Trophoblast cell (in vitro differentiated cells and primary cell): Measurements from ENCODE around the gene PSMD14.

Experiments
- DNase-seq, 2 donors: peaks; one replicate each; pipeline ENCODE4 v3.0.0-alpha.2; 2016
- H2AFZ ChIP-seq: 2 replicates; pipeline ENCODE4 v1.6.1; 2013; ENCODE audit warnings: low read length, moderate library complexity, mild to moderate bottlenecking; ENCODE audit not compliant: insufficient read depth, poor library complexity
- H2AK5ac ChIP-seq: 2 replicates; pipeline ENCODE4 v1.6.1; 2013; ENCODE audit warnings: mild to moderate bottlenecking, low read length
- H2BK120ac ChIP-seq: 2 replicates; pipeline ENCODE4 v1.6.1; 2013; ENCODE audit warnings: low read length, mild to moderate bottlenecking, moderate library complexity; ENCODE audit not compliant: insufficient read depth, poor library complexity
- H2BK12ac ChIP-seq: 2 replicates; pipeline ENCODE4 v1.6.1; 2013; ENCODE audit warnings: mild to moderate bottlenecking, low read length, moderate library complexity
- H2BK5ac ChIP-seq: 2 replicates; pipeline ENCODE4 v1.6.1; 2013; ENCODE audit warnings: low read length, low read depth, moderate library complexity, mild to moderate bottlenecking; ENCODE audit not compliant: poor library complexity
- H3K14ac ChIP-seq: 2 replicates; pipeline ENCODE4 v1.6.1; 2013; ENCODE audit warnings: mild to moderate bottlenecking, low read length
- H3K18ac ChIP-seq: 2 replicates; pipeline ENCODE4 v1.6.1; 2013; ENCODE audit warnings: mild to moderate bottlenecking, low read length
- H3K23ac ChIP-seq: 2 replicates; pipeline ENCODE4 v1.6.1; 2013; ENCODE audit warnings: low read length
- H3K27ac ChIP-seq: 2 replicates; pipeline ENCODE4 v1.5.1; 2013; ENCODE audit warnings: low read depth, mild to moderate bottlenecking, inconsistent platforms, low read length, moderate library complexity
- H3K27me3 ChIP-seq: 2 replicates; pipeline ENCODE4 v1.6.1; 2013; ENCODE audit warnings: inconsistent platforms, mild to moderate bottlenecking, low read length, moderate library complexity; ENCODE audit not compliant: insufficient read depth
- H3K36me3 ChIP-seq, 2 experiments: 1 replicate in 1 of 2; 2 replicates in 1 of 2; pipeline ENCODE4 v1.6.1; 2013; ENCODE audit warnings: low read length in 2 of 2, mild to moderate bottlenecking in 2 of 2, moderate library complexity in 1 of 2; ENCODE audit not compliant: insufficient read depth in 2 of 2, control insufficient read depth in 1 of 2
- H3K4ac ChIP-seq: 2 replicates; pipeline ENCODE4 v1.6.1; 2013; ENCODE audit warnings: low read depth, mild to moderate bottlenecking, low read length, moderate library complexity
- H3K4me1 ChIP-seq, 2 experiments: 1 replicate in 1 of 2; 2 replicates in 1 of 2; pipeline ENCODE4 v1.6.1; 2013; ENCODE audit warnings: low read length in 2 of 2, mild to moderate bottlenecking in 2 of 2, moderate library complexity in 1 of 2; ENCODE audit not compliant: insufficient read depth in 2 of 2, control insufficient read depth in 1 of 2
- H3K4me2 ChIP-seq: 2 replicates; pipeline ENCODE4 v1.6.1; 2013; ENCODE audit warnings: inconsistent platforms, mild to moderate bottlenecking, low read length, moderate library complexity
- H3K4me3 ChIP-seq: 2 replicates; pipeline ENCODE4 v1.5.1; 2013; ENCODE audit warnings: mild to moderate bottlenecking, low read depth, low read length, inconsistent platforms
- H3K79me1 ChIP-seq: one replicate; pipeline ENCODE4 v1.6.1; 2013; ENCODE audit warnings: low read length
- H3K79me2 ChIP-seq: 2 replicates; pipeline ENCODE4 v1.6.1; 2013; ENCODE audit warnings: low read length, mild to moderate bottlenecking; ENCODE audit not compliant: control insufficient read depth, insufficient read depth, poor library complexity
- H3K9ac ChIP-seq: 2 replicates; pipeline ENCODE4 v1.6.1; 2013; ENCODE audit warnings: mild to moderate bottlenecking, low read length
- H3K9me3 ChIP-seq: 2 replicates; pipeline ENCODE4 v1.6.1; 2013; ENCODE audit warnings: low read depth, mild to moderate bottlenecking, control low read depth, inconsistent platforms, low read length; ENCODE audit not compliant: insufficient read depth
- H4K12ac ChIP-seq: 2 replicates; pipeline ENCODE4 v1.6.1; 2013; ENCODE audit warnings: low read depth, mild to moderate bottlenecking, low read length, moderate library complexity
- H4K8ac ChIP-seq: 2 replicates; pipeline ENCODE4 v1.6.1; 2013; ENCODE audit warnings: low read depth, mild to moderate bottlenecking, low read length, moderate library complexity
- H4K91ac ChIP-seq: one replicate; pipeline ENCODE4 v1.6.1; 2013; ENCODE audit warnings: low read depth, mild to moderate bottlenecking, low read length, moderate library complexity
- WGBS: extraction: QIAGEN DNeasy Blood & Tissue Kit; methylation state at CpG from one replicate; pipeline ENCODE4 v1.1.7; 2013; ENCODE audit warnings: missing lambda C conversion rate; ENCODE audit not compliant: insufficient read length, insufficient coverage; ENCODE audit errors: extremely low coverage; 5-methylcytosine and 5-hydroxymethylcytosine counted together

PSMD14 gene

DNA sequence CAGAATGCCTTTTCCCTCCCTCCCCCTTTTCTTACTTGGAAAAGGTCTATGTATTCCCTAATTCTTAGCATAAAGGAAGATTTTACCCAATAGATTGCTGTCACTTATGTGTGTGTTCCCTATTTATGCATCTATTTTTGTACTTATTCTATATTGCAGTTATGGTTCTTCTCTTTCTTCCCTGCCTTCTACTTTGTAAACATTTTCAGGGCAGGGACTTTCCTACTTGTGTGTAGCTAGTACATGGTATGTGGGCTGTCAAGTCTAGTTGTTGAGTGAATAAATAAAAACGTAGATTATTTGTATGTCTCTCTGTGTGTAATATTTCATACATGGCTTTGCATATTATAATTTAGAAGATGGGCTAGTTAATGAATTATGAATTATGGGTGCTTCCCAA is 45.3 kb downstream of the PSMD14 start:
- Histone ChIP-seq H3K4me3 (no peak overlapping the region), H3K4me2 (no peak overlapping the region), H2AFZ (no peak overlapping the region), H3K79me1 (no peaks in the 10 kb centered on the region), H3K36me3 (peaks cover 0 to 1% of the 10 kb centered on the region in 2 experiments), H4K8ac (no peak overlapping the region), H2BK5ac (no peak overlapping the region), H3K4ac (no peak overlapping the region), H3K4me1 (peaks cover 0 to 2% of the 10 kb centered on the region in 2 experiments), H2BK120ac (no peak overlapping the region), H3K79me2 (peaks cover 1% of the 10 kb centered on the region), H2AK5ac (no peak overlapping the region), H3K14ac (no peak overlapping the region), H3K27ac (no peak overlapping the region), H3K9ac (no peak overlapping the region), H4K91ac (no peak overlapping the region), H3K18ac (no peak overlapping the region), H3K9me3 (no peaks in the 10 kb centered on the region), H4K12ac (no peak overlapping the region), H3K27me3 (no peaks in the 10 kb centered on the region), H2BK12ac (no peak overlapping the region), H3K23ac (no peak overlapping the region)
- no peak for DNase-seq
- no CpG with 5 or more reads among the region's 1 CpG for WGBS

DNA sequence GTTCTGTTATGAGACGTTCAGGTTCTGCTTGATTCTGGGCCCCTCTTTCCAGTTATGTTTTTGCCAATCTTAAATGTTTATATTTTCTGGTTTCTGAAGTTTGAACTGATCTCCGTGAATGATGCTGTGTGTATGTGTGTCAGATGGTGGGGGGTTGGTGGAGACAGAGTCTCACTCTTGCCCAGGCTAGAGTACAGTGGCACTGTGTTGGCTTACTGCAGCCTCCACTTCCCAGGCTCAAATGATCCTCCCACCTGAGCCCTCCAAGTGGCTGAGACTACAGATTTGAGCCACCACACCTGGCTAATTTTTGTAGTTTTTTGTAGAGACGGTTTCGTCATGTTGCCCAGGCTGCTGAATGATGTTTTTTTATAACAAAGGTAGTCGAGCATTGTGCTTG is 45.9 kb downstream of the PSMD14 start:
- Histone ChIP-seq H4K12ac (no peak overlapping the region), H3K18ac (no peak overlapping the region), H3K14ac (no peak overlapping the region), H3K4me3 (no peak overlapping the region), H3K4ac (peak overlapping the region; percentile 24), H3K27me3 (no peaks in the 10 kb centered on the region), H3K4me2 (no peak overlapping the region), H2BK5ac (no peak overlapping the region), H4K91ac (no peak overlapping the region), H2BK12ac (no peak overlapping the region), H2AFZ (no peak overlapping the region), H2BK120ac (no peak overlapping the region), H3K36me3 (peaks cover 0 to 1% of the 10 kb centered on the region in 2 experiments), H4K8ac (no peak overlapping the region), H3K4me1 (peaks cover 0 to 2% of the 10 kb centered on the region in 2 experiments), H3K79me1 (no peaks in the 10 kb centered on the region), H3K9me3 (no peaks in the 10 kb centered on the region), H2AK5ac (no peak overlapping the region), H3K9ac (no peak overlapping the region), H3K79me2 (peaks cover 1% of the 10 kb centered on the region), H3K23ac (no peak overlapping the region), H3K27ac (no peak overlapping the region)
- no peak for DNase-seq
- WGBS: no CpG with 5 or more reads among the region's 5 CpGs

DNA sequence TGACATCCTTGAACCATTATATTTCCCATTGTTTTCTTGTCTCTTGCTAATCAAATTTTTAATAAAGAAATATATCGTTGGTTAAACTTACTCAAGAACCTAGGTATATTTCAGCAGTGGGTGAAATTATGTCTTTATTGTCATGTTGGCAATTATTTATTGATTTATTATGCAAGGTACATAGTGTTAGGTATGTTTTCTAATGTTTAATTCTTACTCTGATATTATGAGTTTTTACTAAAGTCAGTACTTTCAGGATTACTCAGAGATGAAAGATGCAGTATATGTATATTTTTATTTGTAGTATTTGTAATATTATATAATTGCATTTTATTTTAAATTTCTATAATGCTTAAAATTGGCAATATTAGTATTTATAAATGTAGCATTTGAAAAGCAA is 46.9 kb downstream of the PSMD14 start:
- Histone ChIP-seq H3K9ac (no peak overlapping the region), H4K91ac (no peak overlapping the region), H3K4me3 (no peak overlapping the region), H4K12ac (no peak overlapping the region), H3K27me3 (no peaks in the 10 kb centered on the region), H3K79me1 (no peaks in the 10 kb centered on the region), H3K23ac (no peak overlapping the region), H2BK120ac (no peak overlapping the region), H3K36me3 (no peaks in the 10 kb centered on the region), H4K8ac (no peak overlapping the region), H2BK5ac (no peak overlapping the region), H3K79me2 (no peaks in the 10 kb centered on the region), H3K14ac (no peak overlapping the region), H3K9me3 (no peaks in the 10 kb centered on the region), H2AK5ac (no peak overlapping the region), H3K4ac (no peak overlapping the region), H3K4me1 (peaks cover 0 to 2% of the 10 kb centered on the region in 2 experiments), H3K18ac (no peak overlapping the region), H2AFZ (no peak overlapping the region), H3K27ac (no peak overlapping the region), H3K4me2 (no peak overlapping the region), H2BK12ac (no peak overlapping the region)
- DNase-seq: no peak
- WGBS: no CpG with 5 or more reads among the region's 1 CpG

DNA sequence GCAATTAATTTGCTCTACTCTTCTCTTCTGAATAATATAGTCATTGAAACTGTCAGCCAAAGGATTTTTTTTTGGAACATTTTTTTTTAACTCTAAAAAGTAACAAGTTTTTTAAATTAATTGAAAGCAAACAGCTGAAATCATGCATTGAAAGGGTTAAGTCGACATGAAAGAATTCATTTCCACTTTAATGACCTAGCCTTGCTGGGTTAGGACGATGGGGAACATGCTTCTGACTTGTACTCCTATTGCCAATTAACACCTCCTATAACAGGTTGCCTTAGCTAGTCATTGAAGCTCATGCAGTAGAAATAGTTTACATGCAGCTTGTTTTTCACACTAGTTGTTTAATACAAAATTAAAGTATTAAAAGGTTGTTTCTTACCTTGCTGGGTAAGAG is 47.8 kb downstream of the PSMD14 start:
- no peak for DNase-seq
- no peak overlapping the region for H3K14ac ChIP-seq
- H3K27me3 ChIP-seq: no peaks in the 10 kb centered on the region

More for the DNA sequence above, 47.8 kb downstream of the PSMD14 start:
- H3K9me3 ChIP-seq: no peaks in the 10 kb centered on the region
- H4K91ac ChIP-seq: no peak overlapping the region
- H3K4me2 ChIP-seq: no peak overlapping the region
- no peaks in the 10 kb centered on the region for H3K79me1 ChIP-seq
- no peak overlapping the region for H4K12ac ChIP-seq
- no CpG with 5 or more reads among the region's 2 CpGs for WGBS
- H2BK120ac ChIP-seq: no peak overlapping the region
- no peak overlapping the region for H2BK12ac ChIP-seq
- H3K36me3 ChIP-seq: no peaks in the 10 kb centered on the region
- no peak overlapping the region for H3K4me3 ChIP-seq
- no peak overlapping the region for H3K4ac ChIP-seq
- no peak overlapping the region for H2AFZ ChIP-seq
- H3K18ac ChIP-seq: no peak overlapping the region
- H3K79me2 ChIP-seq: no peaks in the 10 kb centered on the region
- H4K8ac ChIP-seq: no peak overlapping the region
- no peak overlapping the region for H3K23ac ChIP-seq
- H2BK5ac ChIP-seq: no peak overlapping the region
- H3K4me1 ChIP-seq: peaks cover 0 to 2% of the 10 kb centered on the region in 2 experiments
- no peak overlapping the region for H3K27ac ChIP-seq
- H3K9ac ChIP-seq: no peak overlapping the region
- H2AK5ac ChIP-seq: no peak overlapping the region
